ENCODE measurements around the gene KEL.

KEL gene

DNA sequence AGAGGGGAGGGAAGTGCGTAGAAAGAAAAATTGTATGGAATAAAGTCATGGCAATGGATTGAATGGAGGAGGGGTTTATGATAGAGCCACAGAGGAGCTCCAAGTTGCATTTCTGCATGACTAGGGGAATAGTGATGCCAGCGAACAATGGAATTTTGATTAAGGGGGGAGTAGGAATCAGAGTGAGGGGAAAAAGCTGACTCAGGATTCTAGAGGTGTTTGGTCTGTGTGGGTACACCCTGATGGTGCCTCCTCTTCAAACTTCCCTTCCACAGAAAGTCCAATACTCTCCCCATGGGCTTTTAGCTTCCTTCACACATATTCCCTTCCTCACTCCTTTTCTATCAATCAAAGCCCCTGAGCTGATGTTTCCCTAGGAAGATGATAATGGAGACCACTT is 1.8 kb upstream of the KEL start:
- H3K9me3 ChIP-seq (ENCODE audit: control insufficient read depth, low read length): no peaks in the 10 kb centered on the region
- no peak overlapping the region for H3K27ac ChIP-seq (ENCODE audit: insufficient read depth, low read depth, low read length, poor library complexity, severe bottlenecking)
- H3K4me1 ChIP-seq (ENCODE audit: control insufficient read depth, insufficient read depth, low read length): peaks cover 10% of the 10 kb centered on the region
- no peaks in the 10 kb centered on the region for H3K27me3 ChIP-seq (ENCODE audit: control insufficient read depth, insufficient read depth, low read length, poor library complexity, severe bottlenecking)
- H3K36me3 ChIP-seq (ENCODE audit: control insufficient read depth, insufficient read depth, low read length): no peaks in the 10 kb centered on the region
- no peak overlapping the region for H3K4me3 ChIP-seq (ENCODE audit: insufficient read depth, low read depth, low read length)
- 95 to 98% methylated on average over 2 of the region's 2 CpGs for WGBS, 2 experiments

DNA sequence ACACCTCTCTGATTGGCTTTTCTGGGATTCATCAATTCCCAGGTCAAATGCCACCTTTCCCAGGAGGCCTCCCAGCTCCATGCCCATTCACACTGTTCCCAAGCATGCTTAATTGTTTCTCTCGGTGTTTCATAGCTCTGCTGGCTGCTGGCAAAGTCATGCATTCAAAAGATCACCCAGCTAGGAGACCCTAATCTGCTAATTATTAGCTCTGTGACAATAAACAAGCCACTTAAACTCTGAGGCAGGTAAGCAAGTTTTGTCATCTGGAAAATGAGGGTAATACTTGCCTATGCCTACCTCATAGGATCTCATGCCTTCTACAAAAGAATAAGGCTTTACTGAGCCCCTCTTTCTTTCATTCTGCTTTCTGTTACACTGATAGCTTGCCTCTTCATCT is 828 bp upstream of the KEL start:
- no peaks in the 10 kb centered on the region for H3K36me3 ChIP-seq (ENCODE audit: control insufficient read depth, insufficient read depth, low read length)
- H3K4me1 ChIP-seq (ENCODE audit: control insufficient read depth, insufficient read depth, low read length): peaks cover 10% of the 10 kb centered on the region
- H3K4me3 ChIP-seq (ENCODE audit: insufficient read depth, low read depth, low read length): no peak overlapping the region
- no peak overlapping the region for H3K27ac ChIP-seq (ENCODE audit: insufficient read depth, low read depth, low read length, poor library complexity, severe bottlenecking)
- no peaks in the 10 kb centered on the region for H3K9me3 ChIP-seq (ENCODE audit: control insufficient read depth, low read length)
- no peaks in the 10 kb centered on the region for H3K27me3 ChIP-seq (ENCODE audit: control insufficient read depth, insufficient read depth, low read length, poor library complexity, severe bottlenecking)
- WGBS, 2 experiments: 5 to 18% methylated on average over 1 of the region's 1 CpG

DNA sequence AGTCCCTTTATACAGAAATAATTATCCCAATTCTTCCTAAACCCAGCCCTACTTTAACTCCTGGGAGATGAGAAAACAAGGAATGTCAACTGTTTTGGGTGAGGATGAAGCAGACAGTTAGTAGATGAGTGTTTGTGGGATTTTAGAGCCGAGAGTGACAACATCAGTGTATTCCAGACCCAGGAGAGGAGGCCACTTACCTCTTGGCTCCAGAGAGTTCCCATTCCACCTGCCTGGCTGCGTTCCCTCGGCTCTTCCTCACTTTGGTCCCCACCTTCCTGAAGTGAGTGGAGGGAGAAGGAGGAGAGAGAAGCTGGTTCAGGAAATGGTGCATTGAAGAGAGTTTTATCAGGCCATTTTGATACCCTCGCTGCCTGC is 579 bp downstream of the KEL start:
- Histone ChIP-seq H3K4me1 (ENCODE audit: control insufficient read depth, insufficient read depth, low read length) (peaks cover 10% of the 10 kb centered on the region), H3K27me3 (ENCODE audit: control insufficient read depth, insufficient read depth, low read length, poor library complexity, severe bottlenecking) (no peaks in the 10 kb centered on the region), H3K36me3 (ENCODE audit: control insufficient read depth, insufficient read depth, low read length) (no peaks in the 10 kb centered on the region), H3K27ac (ENCODE audit: insufficient read depth, low read depth, low read length, poor library complexity, severe bottlenecking) (no peak overlapping the region), H3K4me3 (ENCODE audit: insufficient read depth, low read depth, low read length) (no peak overlapping the region), H3K9me3 (ENCODE audit: control insufficient read depth, low read length) (no peaks in the 10 kb centered on the region)
- WGBS, 2 experiments: 85 to 94% methylated on average over 4 of the region's 4 CpGs

DNA sequence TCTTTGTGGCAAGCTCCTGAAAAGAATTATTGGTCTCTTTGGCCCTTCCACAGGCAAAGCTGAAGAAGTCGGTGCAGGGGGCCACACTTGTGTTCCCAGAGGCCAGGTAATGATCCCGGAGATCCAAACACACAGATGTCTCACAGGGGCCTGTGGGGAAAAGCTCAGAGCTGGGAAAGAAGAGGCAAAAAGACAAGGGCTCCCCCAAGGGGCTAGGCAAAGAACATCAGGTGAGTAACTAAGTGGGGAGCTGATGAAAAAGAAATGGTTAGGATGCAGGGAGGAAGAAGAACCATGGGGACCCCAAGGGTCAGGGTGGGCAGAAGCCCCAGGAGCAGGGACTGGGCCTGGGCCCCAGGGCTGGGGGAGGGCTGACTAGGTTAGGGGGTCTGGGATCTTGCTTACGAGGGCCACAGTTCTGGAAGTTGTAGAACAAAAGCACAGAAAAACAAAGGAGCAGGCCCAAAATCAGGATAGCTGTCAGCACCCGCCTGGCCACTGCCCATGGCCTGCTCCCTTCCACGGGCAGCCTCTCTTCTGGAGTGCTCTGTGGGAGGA is 1.1 kb downstream of the KEL start:
- H3K4me1 ChIP-seq (ENCODE audit: control insufficient read depth, insufficient read depth, low read length): peaks cover 10% of the 10 kb centered on the region
- WGBS, 2 experiments: 95 to 96% methylated on average over 5 of the region's 5 CpGs
- no peak overlapping the region for H3K27ac ChIP-seq (ENCODE audit: insufficient read depth, low read depth, low read length, poor library complexity, severe bottlenecking)
- H3K27me3 ChIP-seq (ENCODE audit: control insufficient read depth, insufficient read depth, low read length, poor library complexity, severe bottlenecking): no peaks in the 10 kb centered on the region
- no peaks in the 10 kb centered on the region for H3K9me3 ChIP-seq (ENCODE audit: control insufficient read depth, low read length)
- no peak overlapping the region for H3K4me3 ChIP-seq (ENCODE audit: insufficient read depth, low read depth, low read length)
- no peaks in the 10 kb centered on the region for H3K36me3 ChIP-seq (ENCODE audit: control insufficient read depth, insufficient read depth, low read length)

DNA sequence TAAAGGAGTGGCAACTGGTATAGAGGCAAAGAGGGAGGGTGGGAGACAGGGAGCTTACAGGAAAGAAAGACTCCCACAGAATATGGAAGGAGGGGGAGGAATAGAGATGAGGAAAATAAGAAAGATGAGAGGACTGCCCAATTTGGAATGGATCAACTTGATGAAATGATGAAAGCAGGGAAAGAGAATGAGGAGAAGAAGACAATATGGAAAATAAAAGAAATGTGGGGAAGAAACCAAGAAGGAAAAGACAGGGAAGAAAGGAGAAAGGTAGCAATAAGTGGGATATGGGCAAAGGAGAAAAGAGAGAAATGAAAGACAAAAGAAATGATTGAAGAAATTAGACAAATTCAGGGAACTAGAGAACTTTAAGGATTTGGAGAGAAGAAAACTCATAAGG is 3.0 kb downstream of the KEL start:
- peaks cover 10% of the 10 kb centered on the region for H3K4me1 ChIP-seq (ENCODE audit: control insufficient read depth, insufficient read depth, low read length)
- no peaks in the 10 kb centered on the region for H3K9me3 ChIP-seq (ENCODE audit: control insufficient read depth, low read length)
- H3K36me3 ChIP-seq (ENCODE audit: control insufficient read depth, insufficient read depth, low read length): no peaks in the 10 kb centered on the region
- H3K4me3 ChIP-seq (ENCODE audit: insufficient read depth, low read depth, low read length): no peak overlapping the region
- no peaks in the 10 kb centered on the region for H3K27me3 ChIP-seq (ENCODE audit: control insufficient read depth, insufficient read depth, low read length, poor library complexity, severe bottlenecking)
- H3K27ac ChIP-seq (ENCODE audit: insufficient read depth, low read depth, low read length, poor library complexity, severe bottlenecking): no peak overlapping the region

DNA sequence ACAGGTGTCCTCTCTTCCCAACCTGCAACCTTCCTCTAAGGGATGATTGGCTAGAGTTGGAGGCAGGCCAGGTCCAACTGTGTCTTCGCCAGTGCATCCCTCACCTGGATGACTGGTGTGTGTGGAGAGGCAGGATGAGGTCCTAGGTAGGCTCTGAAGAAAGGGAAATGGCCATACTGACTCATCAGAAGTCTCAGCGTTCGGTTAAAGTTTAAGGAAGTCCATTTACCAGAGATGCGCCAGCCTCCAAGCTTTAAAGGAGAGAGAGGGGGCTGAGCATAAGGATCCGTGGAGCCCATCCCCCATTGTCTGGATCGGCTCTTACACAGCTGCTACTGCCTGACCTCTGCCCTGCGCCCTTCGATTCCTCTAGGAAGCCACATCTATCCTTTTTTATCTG is 4.4 kb downstream of the KEL start:
- H3K36me3 ChIP-seq (ENCODE audit: control insufficient read depth, insufficient read depth, low read length): no peaks in the 10 kb centered on the region
- 85 to 89% methylated on average over 8 of the region's 8 CpGs for WGBS, 2 experiments

DNA sequence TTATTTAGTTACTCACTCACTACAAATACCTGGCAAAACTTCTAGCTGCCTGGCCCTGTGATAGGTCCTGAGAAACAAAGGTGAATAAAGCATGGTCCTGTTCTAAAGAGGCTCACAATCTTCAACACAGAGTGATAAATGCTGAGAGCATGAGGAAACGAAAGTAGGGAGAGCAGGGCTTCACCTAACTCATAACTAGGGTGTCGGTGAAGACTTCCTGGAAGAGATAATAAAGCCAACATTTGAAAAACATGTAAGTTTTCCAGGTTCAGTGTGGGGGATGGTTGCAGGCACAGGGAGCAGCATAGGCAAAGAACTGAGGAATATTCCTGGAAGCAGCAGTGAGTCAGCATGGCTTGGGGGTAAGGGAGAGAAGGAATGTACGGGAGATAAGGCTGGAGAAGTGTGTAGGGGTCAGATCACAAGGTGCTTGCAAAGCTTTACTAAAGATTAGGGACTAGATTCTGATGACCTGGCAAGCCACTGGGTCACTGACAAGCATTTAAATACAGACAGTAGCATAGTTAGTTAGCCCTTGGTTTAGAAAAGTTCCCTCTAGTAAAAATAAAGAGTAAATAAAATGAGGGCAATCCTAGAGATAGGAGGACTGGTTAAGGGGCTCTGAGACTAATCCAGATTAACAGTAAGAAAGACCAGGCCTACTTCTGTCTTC is 5.1 kb downstream of the KEL start:
- H3K27ac ChIP-seq (ENCODE audit: insufficient read depth, low read depth, low read length, poor library complexity, severe bottlenecking): no peak overlapping the region
- 88 to 92% methylated on average over 3 of the region's 3 CpGs for WGBS, 2 experiments
- H3K36me3 ChIP-seq (ENCODE audit: control insufficient read depth, insufficient read depth, low read length): no peaks in the 10 kb centered on the region
- H3K9me3 ChIP-seq (ENCODE audit: control insufficient read depth, low read length): no peaks in the 10 kb centered on the region
- H3K4me3 ChIP-seq (ENCODE audit: insufficient read depth, low read depth, low read length): no peak overlapping the region
- H3K27me3 ChIP-seq (ENCODE audit: control insufficient read depth, insufficient read depth, low read length, poor library complexity, severe bottlenecking): no peaks in the 10 kb centered on the region
- peaks cover 5% of the 10 kb centered on the region for H3K4me1 ChIP-seq (ENCODE audit: control insufficient read depth, insufficient read depth, low read length)

More for the DNA sequence above, 4.4 kb downstream of the KEL start:
- Histone ChIP-seq H3K4me3 (ENCODE audit: insufficient read depth, low read depth, low read length) (no peak overlapping the region), H3K9me3 (ENCODE audit: control insufficient read depth, low read length) (no peaks in the 10 kb centered on the region), H3K4me1 (ENCODE audit: control insufficient read depth, insufficient read depth, low read length) (peaks cover 10% of the 10 kb centered on the region), H3K27ac (ENCODE audit: insufficient read depth, low read depth, low read length, poor library complexity, severe bottlenecking) (no peak overlapping the region), H3K27me3 (ENCODE audit: control insufficient read depth, insufficient read depth, low read length, poor library complexity, severe bottlenecking) (no peaks in the 10 kb centered on the region)

DNA sequence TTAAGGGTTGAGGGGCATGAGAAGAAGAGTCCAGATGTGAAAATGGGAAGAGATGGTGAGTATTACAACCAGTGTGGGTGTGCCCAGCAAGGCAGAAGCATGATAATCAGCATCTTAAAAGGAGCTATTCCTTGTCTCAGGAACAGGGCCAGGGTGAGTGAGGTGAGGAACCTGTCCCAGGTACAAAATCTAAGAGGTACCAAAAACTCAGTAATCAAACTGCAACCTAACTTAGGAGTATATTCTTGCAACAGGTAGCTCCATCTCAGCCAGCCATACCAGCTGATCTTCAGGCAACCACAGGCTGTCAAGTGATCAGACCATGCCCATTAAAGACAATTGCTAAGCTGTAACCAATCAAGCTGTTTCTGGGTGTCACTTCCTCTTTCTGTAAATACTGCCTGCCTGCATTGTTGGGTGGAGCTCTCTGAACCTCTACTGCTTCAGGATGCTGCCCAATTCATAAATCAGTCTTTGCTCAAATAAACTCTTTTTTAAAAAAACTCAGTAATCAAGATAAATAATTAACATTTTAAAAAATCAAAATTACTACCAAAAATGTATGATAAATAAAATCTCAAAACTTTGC is 7.4 kb downstream of the KEL start:
- H3K4me3 ChIP-seq (ENCODE audit: insufficient read depth, low read depth, low read length): no peak overlapping the region
- H3K27me3 ChIP-seq (ENCODE audit: control insufficient read depth, insufficient read depth, low read length, poor library complexity, severe bottlenecking): no peaks in the 10 kb centered on the region
- H3K9me3 ChIP-seq (ENCODE audit: control insufficient read depth, low read length): no peaks in the 10 kb centered on the region
- no peak overlapping the region for H3K27ac ChIP-seq (ENCODE audit: insufficient read depth, low read depth, low read length, poor library complexity, severe bottlenecking)
- H3K4me1 ChIP-seq (ENCODE audit: control insufficient read depth, insufficient read depth, low read length): no peaks in the 10 kb centered on the region
- no peaks in the 10 kb centered on the region for H3K36me3 ChIP-seq (ENCODE audit: control insufficient read depth, insufficient read depth, low read length)

DNA sequence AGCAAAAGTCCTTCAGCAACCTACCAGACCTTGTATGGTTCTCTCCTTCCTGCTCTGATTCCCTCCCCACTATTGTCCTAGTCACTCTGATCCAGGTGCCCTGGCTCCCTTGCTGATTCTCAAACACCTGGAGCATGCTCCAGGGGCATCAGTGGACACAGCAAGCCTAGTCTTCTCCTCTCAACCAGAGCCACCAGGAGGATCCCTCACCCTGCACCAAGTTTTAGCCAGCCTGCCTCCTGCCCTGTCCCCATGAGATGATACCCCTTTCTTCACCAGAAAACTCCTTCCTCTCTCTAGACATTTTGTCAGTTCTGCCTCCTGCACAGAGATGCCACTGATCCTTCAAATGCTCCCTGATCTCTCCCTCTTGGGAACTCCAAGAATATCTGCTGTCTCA is 11.9 kb downstream of the KEL start:
- H3K27ac ChIP-seq (ENCODE audit: insufficient read depth, low read depth, low read length, poor library complexity, severe bottlenecking): no peak overlapping the region
- H3K27me3 ChIP-seq (ENCODE audit: control insufficient read depth, insufficient read depth, low read length, poor library complexity, severe bottlenecking): no peaks in the 10 kb centered on the region
- no peaks in the 10 kb centered on the region for H3K36me3 ChIP-seq (ENCODE audit: control insufficient read depth, insufficient read depth, low read length)

DNA sequence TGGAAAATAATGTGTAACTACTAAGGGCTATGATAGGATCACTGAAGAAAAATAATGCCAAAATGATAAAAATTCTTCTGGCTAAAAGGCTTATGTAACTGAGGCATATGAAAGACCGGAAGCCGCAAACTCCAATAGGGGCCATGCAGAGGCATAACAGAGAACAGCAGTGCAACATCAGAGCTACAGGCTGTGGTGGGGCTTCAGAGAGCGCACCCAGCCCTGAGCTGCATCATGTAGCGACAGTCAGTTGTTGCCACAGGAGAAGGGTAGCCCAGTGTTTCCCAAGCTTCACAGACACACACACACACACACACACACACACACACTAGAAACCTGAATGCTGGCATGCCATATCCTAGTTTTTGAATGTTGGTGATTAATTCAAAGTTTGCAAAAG is 13.6 kb downstream of the KEL start:
- Histone ChIP-seq H3K27ac (ENCODE audit: insufficient read depth, low read depth, low read length, poor library complexity, severe bottlenecking) (no peak overlapping the region), H3K4me3 (ENCODE audit: insufficient read depth, low read depth, low read length) (no peak overlapping the region), H3K36me3 (ENCODE audit: control insufficient read depth, insufficient read depth, low read length) (no peaks in the 10 kb centered on the region), H3K9me3 (ENCODE audit: control insufficient read depth, low read length) (no peaks in the 10 kb centered on the region), H3K27me3 (ENCODE audit: control insufficient read depth, insufficient read depth, low read length, poor library complexity, severe bottlenecking) (no peaks in the 10 kb centered on the region), H3K4me1 (ENCODE audit: control insufficient read depth, insufficient read depth, low read length) (no peaks in the 10 kb centered on the region)
- 92 to 95% methylated on average over 4 of the region's 4 CpGs for WGBS, 2 experiments

More for the DNA sequence above, 11.9 kb downstream of the KEL start:
- no peaks in the 10 kb centered on the region for H3K4me1 ChIP-seq (ENCODE audit: control insufficient read depth, insufficient read depth, low read length)
- no peak overlapping the region for H3K4me3 ChIP-seq (ENCODE audit: insufficient read depth, low read depth, low read length)
- no peaks in the 10 kb centered on the region for H3K9me3 ChIP-seq (ENCODE audit: control insufficient read depth, low read length)
